ENCODE results near the gene DSP.

Gene DSP

GRCh38 chr6:7547315-7547714, 5.8 kb downstream of the DSP start:
- peaks cover 15% of the 10 kb centered on the region for H3K27me3 ChIP-seq (ENCODE audit: insufficient read depth, poor library complexity, severe bottlenecking)
- TF ChIP-seq POLR2AphosphoS5 (IDR thresholded peaks at IDR 0.05; ENCODE audit: low read depth) = no peak
- TF ChIP-seq GABPA (IDR thresholded peaks at IDR 0.05; ENCODE audit: low read depth) = no peak
- no peak for TF ChIP-seq SPI1 (IDR thresholded peaks at IDR 0.05; ENCODE audit: borderline replicate concordance, low read depth)
- TF ChIP-seq CTCF (IDR thresholded peaks at IDR 0.05; ENCODE audit: insufficient read depth, low read length) = no peak
- no peak for TF ChIP-seq REST (IDR thresholded peaks at IDR 0.05; ENCODE audit: insufficient replicate concordance, low read depth)
- H3K4me3 ChIP-seq (replicated peaks; ENCODE audit: insufficient read depth, low read length) = no peak overlapping the region
- H3K27ac ChIP-seq (replicated peaks) = no peak overlapping the region
- no peak for DNase-seq (ENCODE audit: low read depth in 1 of 2, low spot score in 1 of 2)

- H3K27ac ChIP-seq (replicated peaks) = no peak overlapping the region
- no peak for DNase-seq (ENCODE audit: low read depth in 1 of 2, low spot score in 1 of 2)
- TF ChIP-seq POLR2AphosphoS5 (IDR thresholded peaks at IDR 0.05; ENCODE audit: low read depth) (no peak), GABPA (IDR thresholded peaks at IDR 0.05; ENCODE audit: low read depth) (no peak), CTCF (IDR thresholded peaks at IDR 0.05; ENCODE audit: insufficient read depth, low read length) (no peak), REST (IDR thresholded peaks at IDR 0.05; ENCODE audit: insufficient replicate concordance, low read depth) (no peak), SPI1 (IDR thresholded peaks at IDR 0.05; ENCODE audit: borderline replicate concordance, low read depth) (no peak)
- peaks cover 5% of the 10 kb centered on the region for H3K27me3 ChIP-seq (ENCODE audit: insufficient read depth, poor library complexity, severe bottlenecking)
- no peak overlapping the region for H3K4me3 ChIP-seq (replicated peaks; ENCODE audit: insufficient read depth, low read length)
These were observed 8.9 kb downstream of the DSP start for GRCh38 chr6:7550433-7550801.

GRCh38 chr6:7554533-7555275, 13.2 kb downstream of the DSP start:
- Histone ChIP-seq H3K27ac (replicated peaks) (no peak overlapping the region), H3K27me3 (ENCODE audit: insufficient read depth, poor library complexity, severe bottlenecking) (no peaks in the 10 kb centered on the region), H3K4me3 (replicated peaks; ENCODE audit: insufficient read depth, low read length) (no peak overlapping the region)
- no peak for DNase-seq (ENCODE audit: low read depth in 1 of 2, low spot score in 1 of 2)
- TF ChIP-seq SPI1 (IDR thresholded peaks at IDR 0.05; ENCODE audit: borderline replicate concordance, low read depth) = no peak
- TF ChIP-seq CTCF (IDR thresholded peaks at IDR 0.05; ENCODE audit: insufficient read depth, low read length) = no peak
- no peak for TF ChIP-seq REST (IDR thresholded peaks at IDR 0.05; ENCODE audit: insufficient replicate concordance, low read depth)
- TF ChIP-seq POLR2AphosphoS5 (IDR thresholded peaks at IDR 0.05; ENCODE audit: low read depth) = no peak
- no peak for TF ChIP-seq GABPA (IDR thresholded peaks at IDR 0.05; ENCODE audit: low read depth)
